Measurements from ENCODE around the gene NFATC1. TPM values are rescaled to one million over a fixed set of nuclear protein-coding genes. Genes with fewer than 3 reads are reported as not detected.

Gene NFATC1
- total RNA-seq, 1 donor from 2014 or later = 4.5 TPM

DNA sequence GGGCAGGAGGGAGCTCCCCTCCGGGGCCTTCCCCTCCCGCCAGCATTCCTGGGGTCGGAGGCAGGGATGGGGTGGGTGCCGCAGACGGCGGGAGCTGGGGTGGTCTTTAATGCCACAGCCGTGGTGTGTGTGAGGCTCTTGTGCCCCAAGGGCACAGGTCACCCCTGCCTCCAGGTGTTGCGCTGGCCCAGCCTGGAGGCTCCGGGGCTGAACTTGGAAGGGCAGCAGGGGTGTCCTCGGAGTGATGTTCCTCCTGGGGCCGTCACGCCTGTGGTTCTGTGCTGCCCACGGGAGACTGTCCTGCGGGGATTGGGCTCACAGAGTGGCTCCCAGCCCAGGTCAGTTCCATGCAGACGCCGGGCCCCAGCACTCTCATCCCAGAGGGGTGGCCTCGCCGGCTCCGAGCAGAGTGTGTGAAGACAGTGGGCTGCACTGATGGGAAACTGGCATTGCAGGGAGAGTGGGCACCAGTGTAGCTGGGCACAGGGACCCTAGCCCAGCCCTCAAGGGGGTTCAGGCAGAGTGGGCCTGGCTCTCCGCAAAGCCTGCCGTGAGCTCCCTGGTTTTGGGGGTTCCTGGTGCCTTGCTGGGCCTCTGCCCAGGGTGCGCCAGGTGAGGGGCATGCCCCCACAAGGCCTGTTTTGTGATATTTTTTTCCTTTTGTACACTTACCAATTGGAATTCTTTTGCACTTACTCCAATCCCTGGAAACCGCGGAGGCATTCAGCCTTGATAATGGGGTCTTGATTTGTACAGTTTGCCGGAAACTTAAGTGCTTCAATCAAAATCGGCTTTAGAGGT lies 56.7 kb downstream of the NFATC1 start:
- no peak for DNase-seq (ENCODE audit: low spot score)

DNA sequence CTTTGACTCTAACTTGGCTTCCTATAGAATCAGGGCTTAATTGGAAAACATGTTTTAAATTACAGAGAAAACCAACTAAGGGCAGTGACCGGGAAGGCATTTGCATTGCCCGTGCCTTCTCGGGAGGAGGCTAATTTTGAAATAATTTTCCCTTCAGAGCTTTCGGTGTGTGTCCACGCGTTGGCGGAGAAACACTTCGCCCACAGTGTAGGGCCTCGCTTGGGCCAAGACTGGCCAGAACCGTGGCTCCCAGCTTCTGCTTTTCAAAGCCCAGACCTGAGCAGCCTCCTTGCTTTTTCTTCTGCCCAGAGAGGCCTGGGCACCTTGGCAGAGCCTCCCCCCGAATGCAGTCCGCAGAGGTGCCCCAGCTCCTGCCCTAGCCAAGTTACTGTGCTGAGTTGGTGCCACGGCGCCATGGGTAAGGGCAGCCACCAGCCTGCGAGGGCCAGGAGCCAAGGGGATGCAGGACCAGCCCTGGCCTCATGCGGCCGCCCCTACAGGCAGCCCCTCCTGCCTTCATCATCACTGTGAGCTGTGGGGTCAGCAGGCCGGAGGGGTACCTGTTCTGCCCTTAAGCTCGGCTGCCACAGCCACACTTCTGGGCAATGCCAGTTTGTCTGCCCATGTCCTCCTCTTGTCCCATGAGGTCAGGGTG lies 57.4 kb downstream of the NFATC1 start:
- DNase-seq (ENCODE audit: low spot score) (no peak), ATAC-seq (no peak)

More for the DNA sequence above, 56.7 kb downstream of the NFATC1 start:
- no peak for ATAC-seq

DNA sequence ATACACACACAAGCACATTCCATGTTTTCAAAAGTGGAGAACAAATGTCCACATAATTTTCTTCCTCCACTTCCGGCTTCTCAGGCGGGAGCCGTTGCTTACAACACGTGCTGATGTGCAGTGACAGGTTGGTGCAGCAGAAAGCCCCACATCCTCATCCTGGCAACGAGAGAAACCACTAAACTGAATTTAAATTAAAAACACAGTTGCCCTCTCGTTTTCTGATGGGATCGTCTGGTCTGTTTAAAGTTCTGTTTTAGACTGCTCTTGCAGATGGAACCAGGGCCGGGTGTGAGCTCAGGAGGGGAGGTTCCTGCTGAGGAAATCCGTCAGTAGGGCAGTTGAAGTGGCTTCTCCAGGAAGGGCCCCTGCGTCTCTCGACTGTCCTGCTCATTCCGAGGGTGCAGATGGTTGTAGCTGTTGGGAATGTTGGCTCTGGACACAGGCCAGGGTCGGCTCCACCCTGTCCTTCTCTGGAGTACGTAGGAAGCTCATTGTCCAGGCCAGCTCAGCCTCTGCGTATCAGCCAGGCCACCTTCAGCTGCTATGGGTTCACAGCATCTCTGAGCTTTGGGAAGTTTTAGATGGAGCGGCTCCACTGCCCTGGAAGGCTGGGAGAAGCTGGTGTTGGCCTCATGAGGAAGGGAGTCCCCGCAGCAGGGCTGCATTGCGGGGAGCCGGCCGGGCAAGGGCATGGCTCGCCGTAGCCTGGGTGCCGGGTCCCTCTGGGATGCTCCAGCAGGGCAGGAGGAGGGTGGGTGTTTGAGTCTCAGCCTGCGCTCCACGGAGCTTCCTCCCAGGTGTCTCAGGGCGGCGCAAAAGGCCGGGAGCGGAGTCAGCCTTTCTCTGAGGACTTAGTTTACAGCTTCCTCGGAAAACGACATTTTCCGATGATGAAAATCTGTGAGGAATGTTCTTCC lies 58.3 kb downstream of the NFATC1 start:
- ATAC-seq = no peak
- no peak for DNase-seq (ENCODE audit: low spot score)

DNA sequence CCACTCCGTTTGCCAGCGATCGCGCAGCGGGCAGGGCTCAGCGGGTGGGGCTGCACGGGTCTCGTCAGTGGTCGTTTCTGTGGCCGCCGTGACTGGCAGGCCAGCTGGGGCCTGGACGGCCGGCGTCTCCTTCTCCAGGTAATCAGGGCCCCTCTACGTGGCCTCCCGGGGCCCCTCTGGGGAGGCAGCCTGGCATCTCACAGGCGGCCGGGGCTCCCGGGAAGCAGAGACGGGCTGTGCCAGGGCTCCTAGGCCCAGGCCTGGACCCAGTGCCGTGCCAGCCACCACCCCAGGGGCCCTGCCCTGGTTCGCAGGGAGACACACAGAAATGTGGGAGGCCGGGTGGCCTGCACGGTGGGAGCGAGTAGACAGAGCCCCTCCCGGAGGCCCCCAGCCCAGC lies 59.5 kb downstream of the NFATC1 start:
- ATAC-seq (no peak), DNase-seq (ENCODE audit: low spot score) (no peak)

DNA sequence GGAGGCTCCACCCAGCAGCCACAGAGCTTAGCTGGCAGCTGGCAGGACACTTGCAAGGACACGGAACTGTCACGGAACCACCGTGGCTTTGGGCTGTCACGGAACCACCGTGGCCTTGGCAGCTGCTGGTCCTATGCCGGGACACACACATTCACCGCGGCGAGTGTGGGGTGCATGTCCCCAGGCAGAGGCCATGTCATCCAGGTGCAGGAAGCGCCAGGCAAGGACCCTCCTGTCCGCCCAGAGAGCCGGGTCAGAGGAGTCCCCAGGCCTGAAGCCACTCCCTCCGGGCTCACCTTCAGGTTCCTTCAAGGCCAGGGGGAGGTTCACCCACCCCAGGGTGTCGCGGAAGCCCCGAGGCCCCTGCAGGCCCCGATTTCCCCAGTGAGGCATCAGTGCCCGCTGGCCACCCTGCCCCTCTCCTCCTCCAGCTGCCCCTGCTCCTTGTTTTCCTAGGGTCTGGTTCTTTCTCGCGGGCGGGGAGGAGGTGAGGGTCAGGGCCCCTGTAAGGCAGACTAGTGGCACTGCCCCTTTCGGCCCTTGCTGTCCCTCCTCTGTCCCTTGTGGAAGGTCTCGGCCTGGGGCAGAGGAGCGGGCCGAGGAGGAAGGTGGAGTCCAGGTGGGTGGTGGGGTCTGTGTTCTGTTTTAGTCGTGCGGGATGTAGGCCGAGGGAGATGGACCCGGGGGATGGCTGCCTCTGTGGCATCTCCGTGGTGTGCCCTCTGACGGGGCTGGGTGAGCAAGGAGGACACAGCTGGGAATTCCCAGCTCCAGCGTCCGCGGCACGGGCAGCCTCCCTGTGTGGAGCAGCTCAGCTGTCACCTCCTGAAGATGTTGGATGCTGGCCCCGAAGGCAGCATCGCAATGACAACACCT lies 60.6 kb downstream of the NFATC1 start:
- ATAC-seq = no peak
- no peak for DNase-seq (ENCODE audit: low spot score)

DNA sequence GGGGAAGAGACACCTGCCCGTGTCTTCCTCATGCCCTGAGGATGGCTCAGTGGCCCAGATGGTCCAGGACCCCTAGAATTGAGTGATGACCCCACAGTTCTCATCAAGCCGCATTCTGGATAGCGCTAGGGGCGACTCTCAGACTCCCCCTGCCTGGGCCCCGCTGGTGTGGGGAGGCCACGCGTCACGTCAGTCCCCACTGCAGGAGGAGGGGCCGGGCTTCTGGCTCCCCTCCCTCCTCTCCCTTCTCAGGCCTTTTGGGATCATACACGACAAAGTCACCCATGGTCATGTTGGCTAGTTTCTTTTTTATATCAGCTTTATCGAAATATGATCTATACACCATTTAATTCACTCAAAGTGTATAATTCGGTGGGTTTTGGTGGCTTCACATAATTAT lies 61.5 kb downstream of the NFATC1 start:
- ATAC-seq = no peak
- no peak for DNase-seq (ENCODE audit: low spot score)

DNA sequence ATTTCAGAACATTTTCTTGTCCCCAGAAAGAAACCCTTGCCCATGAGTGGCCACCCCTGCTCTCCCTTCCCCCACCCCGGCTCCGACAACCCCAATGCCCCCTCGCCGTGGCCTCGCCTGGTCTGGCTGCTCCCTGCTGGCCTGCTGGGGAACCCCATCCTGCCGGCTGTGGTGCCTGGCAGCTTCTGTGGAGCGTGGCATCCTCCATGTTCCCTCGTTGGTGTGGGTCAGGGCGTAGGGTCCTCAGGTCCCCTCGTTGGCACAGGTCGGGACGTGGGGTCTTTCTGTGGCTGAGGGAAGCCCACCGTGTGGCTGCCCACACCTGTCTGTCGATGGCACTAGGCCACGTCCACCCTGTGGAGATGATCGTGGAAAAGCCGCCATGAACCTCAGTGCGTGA lies 61.9 kb downstream of the NFATC1 start:
- DNase-seq (ENCODE audit: low spot score) (no peak), ATAC-seq (no peak)

DNA sequence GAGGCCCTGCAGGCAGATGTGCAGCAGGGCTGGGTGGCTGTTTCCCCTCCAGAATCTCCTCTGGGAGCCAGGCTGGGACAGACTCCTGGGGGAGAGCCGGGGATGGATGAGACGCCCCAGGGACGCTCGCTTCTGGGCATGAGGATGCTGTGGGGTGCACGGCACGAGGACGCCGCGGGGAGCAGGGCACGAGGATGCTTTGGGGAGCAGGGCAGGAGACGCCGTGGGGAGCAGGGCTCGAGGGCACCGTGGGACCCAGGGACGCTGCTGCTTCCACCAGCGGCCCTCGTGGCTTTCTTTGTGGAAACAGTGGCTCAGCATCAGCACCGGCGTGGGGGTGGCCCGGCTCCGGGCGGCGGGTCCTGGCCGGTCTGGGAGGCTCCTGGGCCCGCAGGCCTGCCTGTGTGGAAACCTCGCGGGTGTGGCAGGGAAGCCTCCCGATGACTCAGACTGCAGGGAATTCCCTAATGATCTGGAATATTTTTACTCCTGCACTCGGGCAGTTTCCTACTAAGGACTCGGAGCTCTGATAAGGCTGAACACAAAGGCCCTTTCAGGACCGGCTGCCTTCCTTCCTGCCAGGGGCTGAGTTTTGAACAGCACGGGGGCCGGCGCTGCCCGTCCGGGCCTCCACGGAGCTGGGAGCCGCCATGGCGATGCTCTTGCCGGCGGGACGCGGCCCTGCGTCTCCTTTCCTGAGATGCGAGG lies 62.6 kb downstream of the NFATC1 start:
- DNase-seq (ENCODE audit: low spot score) (no peak), ATAC-seq (peak; percentile 57)

DNA sequence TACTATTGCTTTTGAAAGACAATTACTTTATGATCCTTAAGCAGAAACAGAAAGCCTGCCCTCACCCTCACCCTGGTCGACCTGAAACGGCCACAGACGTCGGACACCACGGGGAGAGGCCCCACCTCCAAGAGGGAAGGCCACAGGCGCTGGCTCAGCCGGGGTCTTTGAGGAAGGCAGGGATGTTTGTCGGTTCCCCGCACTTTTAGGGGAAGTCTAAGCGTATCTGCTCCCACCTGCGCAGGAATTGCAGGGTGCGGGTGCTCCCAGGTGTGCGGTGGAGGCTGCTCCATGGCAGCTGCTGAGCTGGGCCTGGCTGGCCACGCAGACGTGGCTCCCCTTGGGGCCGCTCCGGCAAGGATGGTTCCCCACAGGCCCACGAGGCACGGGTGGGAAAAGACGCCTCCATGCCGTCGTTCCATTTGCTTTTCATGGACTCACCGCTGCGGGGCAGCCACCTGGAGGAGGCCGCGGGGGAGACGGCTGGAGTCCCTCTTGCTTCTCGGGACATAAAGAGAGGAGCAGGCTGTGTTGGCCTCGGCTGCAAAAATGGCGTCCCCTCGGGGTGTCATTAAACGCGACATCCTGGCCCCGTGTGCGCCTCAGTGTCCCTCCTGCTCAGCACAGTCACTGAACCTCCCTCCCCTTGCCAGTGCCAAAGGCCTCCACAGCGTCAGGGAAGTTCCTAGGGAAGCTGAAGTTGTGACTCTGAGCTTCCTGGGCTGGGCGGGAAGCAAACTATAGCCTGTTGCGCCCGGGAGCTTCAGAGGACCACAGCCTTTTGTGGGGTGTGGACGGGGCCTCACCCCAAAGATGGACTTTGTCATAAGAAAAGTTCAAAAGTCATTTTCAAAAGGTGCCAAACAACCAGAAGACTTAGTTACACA lies 63.4 kb downstream of the NFATC1 start:
- DNase-seq (ENCODE audit: low spot score) = no peak
- peak; percentile 20 for ATAC-seq

DNA sequence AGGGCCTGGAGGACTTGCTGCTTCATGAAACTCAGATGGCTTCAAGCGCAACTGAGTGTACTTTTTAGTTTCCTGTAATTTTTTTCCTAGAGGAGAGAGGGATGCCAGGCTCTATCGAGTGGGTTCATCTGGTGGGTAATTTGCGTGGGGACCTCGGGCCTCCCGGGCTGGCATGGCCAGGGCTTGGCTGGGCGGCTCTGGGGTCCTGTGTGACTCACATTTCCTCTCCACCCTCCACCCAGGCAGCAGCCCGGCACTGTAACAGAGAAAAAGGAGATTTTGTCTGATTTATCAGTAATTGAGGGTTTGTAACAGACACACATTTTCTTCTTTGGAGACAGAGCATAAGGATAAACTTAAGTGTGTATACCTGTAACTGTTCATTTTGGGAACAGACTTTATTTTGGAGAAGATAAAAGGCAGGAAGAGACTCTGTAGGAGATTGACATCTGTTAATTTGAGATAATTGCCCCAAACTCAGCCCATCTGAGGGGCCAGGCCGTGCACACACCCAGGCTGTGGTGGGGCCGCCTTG lies 64.3 kb downstream of the NFATC1 start:
- no peak for ATAC-seq

DNA sequence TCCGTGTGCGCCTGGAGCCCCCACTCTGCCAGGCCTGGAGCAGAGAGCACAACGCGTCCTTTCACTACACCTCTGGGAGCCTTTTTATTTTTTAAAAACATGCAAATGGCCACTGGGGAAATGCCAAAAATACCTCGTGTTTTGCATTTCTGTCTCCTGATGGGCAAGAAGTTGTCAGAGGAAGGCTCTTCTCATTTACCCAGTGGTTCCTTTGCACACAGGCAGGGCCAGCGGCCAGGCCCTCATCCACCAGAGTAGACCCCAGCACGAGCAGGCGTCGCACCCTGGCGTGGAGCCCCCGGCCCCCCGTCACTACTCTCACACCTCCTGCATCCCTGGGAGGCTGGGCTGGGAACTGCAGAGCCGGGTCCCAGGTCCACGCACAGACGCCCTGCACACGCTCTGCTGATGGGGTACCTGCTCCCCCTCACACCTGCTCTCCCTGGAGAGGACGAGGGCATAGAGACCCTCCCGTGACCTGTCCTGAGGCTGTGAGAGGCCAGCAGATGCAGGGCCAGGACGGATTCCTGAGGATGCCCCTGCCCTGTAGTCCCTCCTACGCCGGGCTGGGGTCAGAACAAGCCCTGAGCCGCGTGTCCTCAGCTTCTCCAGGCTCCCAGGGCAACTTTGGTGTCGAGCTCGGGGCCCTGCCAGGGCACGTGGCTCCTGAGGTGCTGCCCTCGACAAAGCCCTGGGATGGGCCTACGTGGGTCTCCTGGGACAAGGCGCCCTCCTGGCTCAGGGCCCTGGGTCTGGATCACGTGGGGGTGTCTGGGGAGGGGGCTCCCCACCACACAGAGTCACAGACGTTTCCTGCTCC lies 65.0 kb downstream of the NFATC1 start:
- ATAC-seq (no peak), DNase-seq (ENCODE audit: low spot score) (no peak)

More for the DNA sequence above, 64.3 kb downstream of the NFATC1 start:
- no peak for DNase-seq (ENCODE audit: low spot score)

DNA sequence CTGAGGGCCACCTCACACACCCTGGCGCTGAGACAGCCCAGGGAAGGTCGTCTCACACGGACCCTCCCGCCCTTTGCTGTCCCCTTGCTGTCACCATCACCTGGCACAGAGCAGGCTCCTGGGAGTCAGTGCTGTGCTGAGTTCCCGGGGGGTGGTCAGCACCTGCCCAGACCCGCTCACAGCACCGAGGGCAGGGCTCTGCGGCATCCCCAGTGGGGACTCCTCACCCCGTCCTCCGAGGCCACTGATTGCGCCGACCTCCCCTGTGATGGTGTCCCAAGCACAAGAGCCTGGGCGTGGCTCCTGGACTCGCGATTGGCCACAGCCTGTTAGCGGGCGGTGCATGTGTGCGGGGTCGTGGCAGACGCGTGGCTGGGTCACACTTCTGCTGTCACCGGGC lies 65.9 kb downstream of the NFATC1 start:
- no peak for ATAC-seq
- no peak for DNase-seq (ENCODE audit: low spot score)

DNA sequence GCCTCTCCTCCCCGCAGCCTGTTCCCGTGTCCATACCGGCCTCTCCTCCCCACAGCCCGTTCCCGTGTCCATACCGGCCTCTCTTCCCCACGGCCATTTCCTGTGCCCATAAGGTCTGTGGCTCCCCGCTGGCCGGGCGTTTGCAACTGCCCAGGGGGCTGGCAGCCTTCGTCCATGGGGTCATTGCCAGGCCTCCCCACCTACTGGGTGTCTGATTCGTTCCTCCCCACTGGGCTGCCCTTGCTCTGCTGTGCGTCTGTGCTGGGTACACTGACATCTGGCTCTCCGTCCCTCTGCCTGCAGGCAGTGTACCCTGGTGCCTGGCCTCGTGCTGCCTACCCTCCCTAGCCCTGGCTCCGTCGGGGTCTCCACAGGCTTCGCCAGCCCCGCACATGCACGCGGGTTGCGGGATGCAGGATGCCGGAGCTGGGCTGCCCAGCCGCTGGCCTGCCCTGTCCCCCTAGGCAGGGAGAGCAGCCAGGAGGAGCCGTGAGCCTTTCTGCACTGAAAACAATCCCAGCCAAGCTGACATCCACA lies 67.8 kb downstream of the NFATC1 start:
- ATAC-seq (no peak), DNase-seq (ENCODE audit: low spot score) (no peak)

DNA sequence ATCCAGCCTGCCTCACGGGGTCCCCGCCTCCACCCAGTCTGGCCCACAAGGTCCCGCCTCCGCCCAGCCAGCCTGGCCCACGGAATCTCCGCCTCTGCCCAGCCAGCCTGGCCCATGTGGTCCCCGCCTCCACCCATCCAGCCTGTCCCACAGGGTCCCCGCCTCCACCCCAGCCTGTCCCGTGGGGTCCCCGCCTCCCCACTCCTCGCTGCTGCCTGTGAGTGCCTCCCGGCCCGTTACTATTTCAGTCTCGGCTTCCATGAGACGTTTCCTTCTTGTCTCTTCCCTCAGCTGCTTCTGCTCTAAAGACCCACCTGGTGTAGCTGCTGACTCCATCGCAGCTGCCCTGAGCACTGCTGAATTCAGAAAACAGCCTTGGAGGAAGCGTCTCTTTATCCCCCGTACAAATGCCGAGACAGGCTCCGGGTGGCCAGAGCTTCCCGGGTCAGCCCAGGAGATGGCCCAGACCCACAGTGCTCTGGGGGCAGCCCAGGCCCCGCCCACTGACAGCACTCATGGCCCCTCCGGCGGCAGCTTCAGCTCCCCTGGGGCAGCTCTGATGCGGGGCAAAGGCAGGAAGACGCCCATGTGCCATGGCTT lies 69.8 kb downstream of the NFATC1 start:
- ATAC-seq (no peak), DNase-seq (ENCODE audit: low spot score) (no peak)

DNA sequence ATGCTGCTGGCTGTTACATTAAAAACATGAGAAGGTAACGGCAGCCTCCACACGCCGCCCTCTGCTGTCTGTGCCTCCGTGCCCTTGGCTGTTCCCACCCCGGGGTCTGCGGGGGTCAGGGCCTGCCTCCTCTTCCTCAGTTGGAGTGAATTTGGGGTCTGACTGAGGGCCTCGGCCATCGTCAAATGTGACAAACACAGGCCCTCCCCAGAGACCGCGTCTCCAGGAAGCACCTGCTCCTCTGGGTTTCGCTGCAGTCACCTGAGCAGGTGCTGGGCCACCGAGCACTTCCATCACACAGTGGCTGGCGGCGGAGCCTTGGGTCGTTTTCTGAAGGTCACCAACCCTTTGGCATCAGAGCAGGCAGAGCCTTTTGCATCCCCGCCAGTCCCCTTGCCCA lies 70.9 kb downstream of the NFATC1 start:
- ATAC-seq (no peak), DNase-seq (ENCODE audit: low spot score) (no peak)

DNA sequence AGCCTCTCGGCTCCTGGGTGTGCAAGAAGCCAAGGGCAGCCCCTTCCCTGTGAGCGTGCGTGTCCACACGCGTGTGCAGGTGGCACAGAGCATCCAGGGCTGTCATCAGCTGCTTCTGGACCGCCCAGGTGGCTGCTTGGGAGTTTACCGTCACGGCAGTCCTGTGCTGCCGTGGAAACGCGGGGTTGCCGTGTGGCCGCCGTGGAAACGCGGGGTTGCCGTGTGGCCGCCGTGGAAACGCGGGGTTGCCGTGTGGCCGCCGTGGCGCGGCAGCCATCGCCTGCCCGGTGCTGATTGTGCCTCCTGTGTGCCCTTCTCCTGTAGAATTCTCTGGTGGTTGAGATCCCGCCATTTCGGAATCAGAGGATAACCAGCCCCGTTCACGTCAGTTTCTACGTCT lies 71.4 kb downstream of the NFATC1 start:
- no peak for ATAC-seq
- no peak for DNase-seq (ENCODE audit: low spot score)
